Astrocyte of the spinal cord (primary cell): ENCODE results near the gene SCGB3A1.

Source experiments
- DNase-seq: peaks from one replicate; pipeline ENCODE4 v3.0.0; 2011; ENCODE audit warnings: low read depth, low spot score
- H3K4me3 ChIP-seq: 2 replicates; pipeline ENCODE4 v1.5.1; 2011; ENCODE audit warnings: low read depth, mild to moderate bottlenecking, low read length, moderate library complexity
- CTCF ChIP-seq: IDR thresholded peaks from 2 replicates; pipeline ENCODE4 v1.5.1; 2012; ENCODE audit warnings: low read depth, mild to moderate bottlenecking, low read length, inconsistent platforms
- in situ Hi-C: cut with HindIII; loops from 2 replicates; pipeline ENCODE4 v1.10.0; 2017; ENCODE audit warnings: low sequenced_read_pairs

SCGB3A1 gene

GRCh38 chr5:180628827-180629750 is 37.8 kb upstream of the SCGB3A1 start:
- in situ Hi-C loops: no loop called here
- no peak overlapping the region for H3K4me3 ChIP-seq
- DNase-seq: no peak
- no peak for TF ChIP-seq CTCF

- H3K4me3 ChIP-seq: no peak overlapping the region
- DNase-seq: no peak
- TF ChIP-seq CTCF: no peak
- in situ Hi-C loops: no loop called here
Observed at GRCh38 chr5:180628211-180628610, 36.9 kb upstream of the SCGB3A1 start.

GRCh38 chr5:180627386-180628120 is 36.3 kb upstream of the SCGB3A1 start:
- in situ Hi-C loops: no loop called here
- no peak for DNase-seq
- no peak for TF ChIP-seq CTCF
- no peak overlapping the region for H3K4me3 ChIP-seq

- DNase-seq: no peak
- H3K4me3 ChIP-seq: no peak overlapping the region
- in situ Hi-C loops: no loop called here
- TF ChIP-seq CTCF: no peak
Observed at GRCh38 chr5:180626661-180627385, 35.5 kb upstream of the SCGB3A1 start.

- no peak for TF ChIP-seq CTCF
- DNase-seq: no peak
- H3K4me3 ChIP-seq: no peak overlapping the region
- in situ Hi-C loops: no loop called here
Observed at GRCh38 chr5:180625791-180626660, 34.7 kb upstream of the SCGB3A1 start.
